ENCODE measurements around the gene AXIN1. TPM values are rescaled to one million over a fixed set of nuclear protein-coding genes. Genes with fewer than 3 reads are reported as not detected.
A peak's percentile ranks its signal among the peaks of the same experiment; 100 is the strongest.

AXIN1 gene
- total RNA-seq, 1 experiment from 2014 or later: 26.9 TPM

DNA sequence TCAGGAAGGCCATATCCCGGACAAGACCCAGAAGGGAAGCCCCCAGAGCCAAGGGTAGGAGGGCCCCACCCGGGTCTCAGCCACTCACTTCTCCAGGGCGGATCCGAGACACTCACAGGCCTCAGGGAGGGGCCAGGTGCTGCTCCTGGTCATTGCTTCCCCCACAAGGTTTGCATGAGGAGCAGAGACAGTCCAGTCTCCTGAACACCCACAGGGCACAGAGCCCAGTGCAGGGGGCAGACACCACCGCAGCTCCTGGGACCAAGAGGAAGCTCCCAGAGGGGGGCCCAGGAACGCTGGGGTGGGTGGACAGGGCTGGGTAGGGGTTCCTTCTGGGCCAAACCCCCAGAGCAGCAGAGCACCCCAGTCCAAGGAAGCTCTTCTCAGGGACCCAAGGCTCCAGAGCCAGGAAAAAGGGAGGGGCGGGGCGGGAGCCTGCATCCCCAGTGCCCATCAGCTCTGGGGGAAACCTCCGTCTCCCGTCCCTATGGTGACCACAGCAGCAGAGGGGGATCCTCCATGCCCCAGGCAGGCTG is 18.5 kb upstream of the AXIN1 start:
- Histone ChIP-seq H3K79me2 (ENCODE audit: low read length) (no peaks in the 10 kb centered on the region), H4K20me1 (ENCODE audit: low read length) (no peaks in the 10 kb centered on the region), H3K9ac (ENCODE audit: low read length) (no peak overlapping the region), H3K4me2 (ENCODE audit: low read length) (peak overlapping the region; percentile 15; the same call in 1 of the 2 replicates), H2AFZ (ENCODE audit: low read length) (no peak overlapping the region), H3F3A (ENCODE audit: low read length, unreplicated experiment) (no peaks in the 10 kb centered on the region), H3K27me3 (ENCODE audit: low read length) (no peaks in the 10 kb centered on the region), H3K4me3 (ENCODE audit: low read length) (peak overlapping the region; percentile 10; the same call in 1 of the 2 replicates), H3K27ac (ENCODE audit: low read length) (no peak overlapping the region), H3K9me3 (ENCODE audit: low read length) (no peaks in the 10 kb centered on the region), H3K4me1 (ENCODE audit: insufficient read depth, low read length) (peaks cover 5% of the 10 kb centered on the region; the same call in 1 of the 2 replicates), H3K36me3 (ENCODE audit: low read depth, low read length) (no peaks in the 10 kb centered on the region), H3K9me2 (replicated peaks; ENCODE audit: low read length) (no peaks in the 10 kb centered on the region)
- ChIA-PET CTCF (no interaction called here), POLR2A (ENCODE audit: unreplicated experiment) (interaction anchor here (0.6 to 1.0 kb wide), 2 partner anchors 318 to 1784 kb away, joined by 3 to 6 read pairs; partner anchors contain the start of genes POLR3K and TRAF7)
- intact Hi-C loops (cut with micrococcal nuclease): no loop called here
- BruUV-seq (replicated peaks): no TSS peak
- ATAC-seq (0 out of 2 replicates have a peak, but pooled peaks have one; percentile 14), DNase-seq (no peak)
- TF ChIP-seq EZH2 (IDR thresholded peaks at IDR 0.05; ENCODE audit: low read length, unreplicated experiment) (no peak), CTCF (conservative IDR thresholded peaks at IDR 0.05; ENCODE audit: low read depth, low read length) (no peak), EZH2phosphoT487 (IDR thresholded peaks at IDR 0.05; ENCODE audit: borderline replicate concordance, low read length) (no peak)

GRCh38 chr16:370443-370842 is 17.9 kb upstream of the AXIN1 start, which contains the start of gene MRPL28:
TSS of gene MRPL28 (minus strand) at chr16:370538. CDS start at chr16:370218, 320 bp downstream.
- Histone ChIP-seq H3K9me3 (ENCODE audit: low read length) (no peaks in the 10 kb centered on the region), H2AFZ (ENCODE audit: low read length) (0 out of 2 replicates have a peak within 1 kb of the TSS, but pooled peaks have one; percentile 45), H3K27ac (ENCODE audit: low read length) (no peak within 1 kb of the TSS), H4K20me1 (ENCODE audit: low read length) (no peaks in the 10 kb centered on the region), H3K79me2 (ENCODE audit: low read length) (no peaks in the 10 kb centered on the region), H3K9me2 (replicated peaks; ENCODE audit: low read length) (no peaks in the 10 kb centered on the region), H3K27me3 (ENCODE audit: low read length) (no peaks in the 10 kb centered on the region), H3K4me3 (ENCODE audit: low read length) (peak within 1 kb of the TSS; percentile 58), H3K4me1 (ENCODE audit: insufficient read depth, low read length) (peaks cover 5% of the 10 kb centered on the region; the same call in 1 of the 2 replicates), H3K36me3 (ENCODE audit: low read depth, low read length) (no peaks in the 10 kb centered on the region), H3K4me2 (ENCODE audit: low read length) (peak within 1 kb of the TSS; percentile 84), H3K9ac (ENCODE audit: low read length) (peak within 1 kb of the TSS; percentile 17; the same call in 1 of the 2 replicates), H3F3A (ENCODE audit: low read length, unreplicated experiment) (no peaks in the 10 kb centered on the region)
- ChIA-PET CTCF (interaction anchor here (1.3 kb wide), 1 partner anchor 9 kb away, joined by 3 read pairs; no protein-coding TSS in a partner anchor), POLR2A (ENCODE audit: unreplicated experiment) (interaction anchor here (0.6 to 1.0 kb wide), 2 partner anchors 317 to 1785 kb away, joined by 3 to 6 read pairs; partner anchors contain the start of genes POLR3K and TRAF7)
- DNase-seq: peak; percentile 87
- peak; percentile 92 for ATAC-seq
- intact Hi-C loops (cut with micrococcal nuclease): no loop called here
- no peak for TF ChIP-seq EZH2phosphoT487 (IDR thresholded peaks at IDR 0.05; ENCODE audit: borderline replicate concordance, low read length)
- TF ChIP-seq EZH2 (IDR thresholded peaks at IDR 0.05; ENCODE audit: low read length, unreplicated experiment): no peak
- TF ChIP-seq CTCF (conservative IDR thresholded peaks at IDR 0.05; ENCODE audit: low read depth, low read length): no peak
- no TSS peak for BruUV-seq (replicated peaks)

Data from PC-3 (cell line).